ENCODE results near the gene GPR160. TPM values are rescaled to one million over a fixed set of nuclear protein-coding genes. Genes with fewer than 3 reads are reported as not detected.

Gene GPR160
- total and polyA plus RNA-seq, 2 donors from 2014 or later, result 23.7 to 24.9 TPM

DNA sequence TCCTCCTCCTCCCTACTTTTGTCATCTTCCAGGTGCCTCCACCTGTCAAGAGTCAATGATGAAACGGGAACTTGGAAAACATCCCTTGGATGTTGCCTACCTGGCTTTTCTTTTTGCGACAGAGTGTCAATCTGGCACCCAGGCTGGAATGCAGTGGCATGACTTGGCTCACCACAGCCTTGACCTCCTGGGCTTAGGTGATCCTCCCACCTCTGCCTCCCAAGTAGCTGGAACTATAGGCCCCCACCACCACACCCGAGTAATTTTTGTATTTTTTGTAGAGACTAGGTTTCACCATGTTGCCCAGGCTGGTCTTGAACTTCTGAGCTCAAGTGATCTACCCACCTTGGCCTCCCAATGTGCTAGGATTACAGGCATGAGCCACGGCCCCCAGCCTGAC lies 42.8 kb downstream of the GPR160 start:
- H3K27ac ChIP-seq (ENCODE audit: low read depth in 2 of 2, low read length in 2 of 2), result peak overlapping the region; percentile 9 to 36
- peaks cover 3 to 24% (median 19%) of the 10 kb centered on the region in 3 donors for H3K4me1 ChIP-seq (ENCODE audit: control insufficient read depth in 2 of 3, insufficient read depth in 2 of 3, low read depth in 1 of 3, low read length in 3 of 3)
- no peaks in the 10 kb centered on the region for H3K27me3 ChIP-seq (ENCODE audit: control insufficient read depth, insufficient read depth, low read length)
- H3K9me3 ChIP-seq (ENCODE audit: control insufficient read depth in 2 of 3, insufficient read depth in 1 of 3, low read length in 3 of 3), result no peaks in the 10 kb centered on the region
- H3K4me3 ChIP-seq (ENCODE audit: low read length in 3 of 3), result no peak overlapping the region
- TF ChIP-seq, protein P1, sequence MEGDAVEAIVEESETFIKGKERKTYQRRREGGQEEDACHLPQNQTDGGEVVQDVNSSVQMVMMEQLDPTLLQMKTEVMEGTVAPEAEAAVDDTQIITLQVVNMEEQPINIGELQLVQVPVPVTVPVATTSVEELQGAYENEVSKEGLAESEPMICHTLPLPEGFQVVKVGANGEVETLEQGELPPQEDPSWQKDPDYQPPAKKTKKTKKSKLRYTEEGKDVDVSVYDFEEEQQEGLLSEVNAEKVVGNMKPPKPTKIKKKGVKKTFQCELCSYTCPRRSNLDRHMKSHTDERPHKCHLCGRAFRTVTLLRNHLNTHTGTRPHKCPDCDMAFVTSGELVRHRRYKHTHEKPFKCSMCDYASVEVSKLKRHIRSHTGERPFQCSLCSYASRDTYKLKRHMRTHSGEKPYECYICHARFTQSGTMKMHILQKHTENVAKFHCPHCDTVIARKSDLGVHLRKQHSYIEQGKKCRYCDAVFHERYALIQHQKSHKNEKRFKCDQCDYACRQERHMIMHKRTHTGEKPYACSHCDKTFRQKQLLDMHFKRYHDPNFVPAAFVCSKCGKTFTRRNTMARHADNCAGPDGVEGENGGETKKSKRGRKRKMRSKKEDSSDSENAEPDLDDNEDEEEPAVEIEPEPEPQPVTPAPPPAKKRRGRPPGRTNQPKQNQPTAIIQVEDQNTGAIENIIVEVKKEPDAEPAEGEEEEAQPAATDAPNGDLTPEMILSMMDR (IDR thresholded peaks at IDR 0.05; ENCODE audit: borderline replicate concordance, extremely low read depth, insufficient read depth), result no peak
- intact Hi-C loops (cut with DNase I), result no loop called here
- peaks cover 0 to 4% (median 2%) of the 10 kb centered on the region in 3 donors for H3K36me3 ChIP-seq (ENCODE audit: control insufficient read depth in 2 of 3, insufficient read depth in 3 of 3, low read length in 3 of 3)
- H3K9ac ChIP-seq (ENCODE audit: low read length in 3 of 3), result no peak overlapping the region
- FAIRE-seq, result no peak
- no peak for DNase-seq

DNA sequence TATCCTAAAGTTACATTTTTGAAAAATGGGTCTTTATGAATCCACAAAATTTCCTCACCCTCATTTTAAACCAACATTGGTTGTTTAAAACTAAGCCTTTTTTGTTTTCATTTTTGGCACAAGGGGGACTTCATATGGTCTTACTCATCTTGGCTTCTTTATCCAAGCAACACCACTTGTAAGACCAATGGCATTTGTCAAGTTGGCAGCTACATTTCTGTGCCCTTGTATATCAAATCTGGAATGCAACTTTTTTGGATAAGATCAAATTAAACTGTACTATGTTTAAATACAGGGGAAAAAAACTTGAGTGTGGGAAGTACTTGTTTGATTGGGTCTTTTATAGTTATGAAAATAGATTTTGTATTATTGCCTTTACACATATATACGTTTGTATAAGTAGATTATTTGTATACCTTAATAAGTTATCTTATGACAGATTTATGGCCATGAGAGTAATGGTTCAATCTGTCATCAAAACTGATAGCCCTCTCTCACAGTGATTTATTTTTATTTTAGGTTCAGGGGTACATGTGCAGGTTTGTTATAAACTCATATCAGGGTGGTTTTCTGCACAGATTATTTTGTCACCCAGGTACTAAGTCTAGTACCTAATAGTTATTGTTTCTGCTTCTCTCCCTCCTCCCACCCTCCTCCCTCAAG lies 43.4 kb downstream of the GPR160 start:
- no peak for DNase-seq
- Histone ChIP-seq H3K9ac (ENCODE audit: low read length in 3 of 3) (no peak overlapping the region), H3K4me1 (ENCODE audit: control insufficient read depth in 2 of 3, insufficient read depth in 2 of 3, low read depth in 1 of 3, low read length in 3 of 3) (peaks cover 3 to 23% (median 19%) of the 10 kb centered on the region in 3 donors), H3K9me3 (ENCODE audit: control insufficient read depth in 2 of 3, insufficient read depth in 1 of 3, low read length in 3 of 3) (no peaks in the 10 kb centered on the region), H3K4me3 (ENCODE audit: low read length in 3 of 3) (no peak overlapping the region), H3K27ac (ENCODE audit: low read depth in 2 of 2, low read length in 2 of 2) (no peak overlapping the region), H3K36me3 (ENCODE audit: control insufficient read depth in 2 of 3, insufficient read depth in 3 of 3, low read length in 3 of 3) (peaks cover 0 to 4% (median 2%) of the 10 kb centered on the region in 3 donors), H3K27me3 (ENCODE audit: control insufficient read depth, insufficient read depth, low read length) (no peaks in the 10 kb centered on the region)
- intact Hi-C loops (cut with DNase I), result no loop called here
- FAIRE-seq, result no peak
- TF ChIP-seq, protein P1 (IDR thresholded peaks at IDR 0.05; ENCODE audit: borderline replicate concordance, extremely low read depth, insufficient read depth), result no peak

DNA sequence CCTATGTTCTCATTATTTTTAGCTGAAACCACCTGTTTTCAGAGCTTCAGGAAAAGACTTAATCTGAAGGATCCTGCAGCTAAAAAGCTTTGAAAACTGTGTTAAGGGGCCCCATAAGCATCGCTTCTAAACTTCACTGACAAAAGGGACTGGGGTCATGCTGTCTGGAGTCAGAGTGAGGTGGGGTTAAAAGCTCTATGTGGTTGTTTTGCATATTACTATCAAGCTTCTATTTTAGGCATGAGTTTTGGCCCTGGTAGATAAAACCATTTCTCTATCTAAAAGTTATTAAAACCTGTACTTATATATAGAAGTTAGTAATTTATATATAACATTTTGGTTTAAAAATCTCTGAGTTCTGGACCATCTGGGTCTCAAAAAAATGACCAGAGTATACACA lies 45.5 kb downstream of the GPR160 start:
- Histone ChIP-seq H3K9me3 (ENCODE audit: control insufficient read depth in 2 of 3, insufficient read depth in 1 of 3, low read length in 3 of 3) (no peaks in the 10 kb centered on the region), H3K27ac (ENCODE audit: low read depth in 2 of 2, low read length in 2 of 2) (no peak overlapping the region), H3K4me3 (ENCODE audit: low read length in 3 of 3) (no peak overlapping the region), H3K9ac (ENCODE audit: low read length in 3 of 3) (no peak overlapping the region), H3K4me1 (ENCODE audit: control insufficient read depth in 2 of 3, insufficient read depth in 2 of 3, low read depth in 1 of 3, low read length in 3 of 3) (peaks cover 3 to 14% (median 12%) of the 10 kb centered on the region in 3 donors), H3K27me3 (ENCODE audit: control insufficient read depth, insufficient read depth, low read length) (no peaks in the 10 kb centered on the region), H3K36me3 (ENCODE audit: control insufficient read depth in 2 of 3, insufficient read depth in 3 of 3, low read length in 3 of 3) (peaks cover 0 to 4% (median 4%) of the 10 kb centered on the region in 3 donors)
- no peak for FAIRE-seq
- intact Hi-C loops (cut with DNase I), result no loop called here
- TF ChIP-seq, protein P1 (IDR thresholded peaks at IDR 0.05; ENCODE audit: borderline replicate concordance, extremely low read depth, insufficient read depth), result no peak
- DNase-seq, result no peak

All from kidney (tissue), 14 donors.